Keratinocyte (primary cell): ENCODE results near the gene SSTR5. TPM values are rescaled to one million over a fixed set of nuclear protein-coding genes. Genes with fewer than 3 reads are reported as not detected.

Source experiments
- DNase-seq: peaks from one replicate; pipeline ENCODE4 v3.0.0-alpha.2; 2011; ENCODE audit warnings: low read depth, missing footprints, low spot score
- FAIRE-seq: peaks from 2 replicates; lab custom pipeline; 2011; peaks lifted over from hg19 to GRCh38; lab: Jason Lieb, UNC
- H2AFZ ChIP-seq: 2 replicates; pipeline ENCODE4 v1.6.0; 2012; ENCODE audit warnings: low read length, control low read depth, inconsistent platforms; ENCODE audit not compliant: control insufficient read depth
- H3K27ac ChIP-seq: 2 replicates; pipeline ENCODE4 v1.5.1; 2011; ENCODE audit warnings: low read length; ENCODE audit not compliant: control insufficient read depth, insufficient read depth
- H3K27me3 ChIP-seq: 3 replicates; pipeline ENCODE4 v1.6.0; 2011; ENCODE audit warnings: low read length; ENCODE audit not compliant: control insufficient read depth, insufficient read depth; ENCODE audit errors: extremely low read depth
- H3K36me3 ChIP-seq, 2 experiments: 2 replicates in 1 of 2; 3 replicates in 1 of 2; pipeline ENCODE4 v1.5.1; 2011; ENCODE audit warnings: low read length in 2 of 2, mild to moderate bottlenecking in 1 of 2; ENCODE audit not compliant: control insufficient read depth in 2 of 2, insufficient read depth in 2 of 2; ENCODE audit errors: extremely low read depth in 1 of 2
- H3K4me1 ChIP-seq: 3 replicates; pipeline ENCODE4 v1.5.1; 2011; ENCODE audit warnings: low read length; ENCODE audit not compliant: control insufficient read depth, insufficient read depth; ENCODE audit errors: extremely low read depth
- H3K4me2 ChIP-seq: 3 replicates; pipeline ENCODE4 v1.6.0; 2011; ENCODE audit warnings: low read depth, low read length; ENCODE audit not compliant: control insufficient read depth, insufficient read depth; ENCODE audit errors: extremely low read depth
- H3K4me3 ChIP-seq, 3 experiments: fragments of 200-600 bp in 1 of 3; sonication (generic) in 1 of 3; 2 replicates in 2 of 3; 3 replicates in 1 of 3; pipeline ENCODE4 v1.5.1; 2011 to 2016; ENCODE audit warnings: low read length in 3 of 3, mild to moderate bottlenecking in 3 of 3, control low read depth in 2 of 3, inconsistent platforms in 1 of 3, low read depth in 1 of 3, mixed read lengths in 1 of 3, mixed run types in 1 of 3, moderate library complexity in 1 of 3; ENCODE audit not compliant: control insufficient read depth in 2 of 3, insufficient read depth in 2 of 3; ENCODE audit errors: extremely low read depth in 1 of 3
- H3K79me2 ChIP-seq: 2 replicates; pipeline ENCODE4 v1.6.0; 2012; ENCODE audit warnings: low read length; ENCODE audit not compliant: control insufficient read depth, insufficient read depth
- H3K9ac ChIP-seq: 3 replicates; pipeline ENCODE4 v1.6.0; 2011; ENCODE audit warnings: low read length; ENCODE audit not compliant: control insufficient read depth, insufficient read depth; ENCODE audit errors: extremely low read depth
- H3K9me1 ChIP-seq: 3 replicates; pipeline ENCODE4 v1.6.0; 2011; ENCODE audit warnings: low read length; ENCODE audit not compliant: control insufficient read depth, insufficient read depth; ENCODE audit errors: extremely low read depth
- H3K9me3 ChIP-seq: 2 replicates; pipeline ENCODE4 v1.5.1; 2012; ENCODE audit warnings: low read depth, low read length; ENCODE audit not compliant: control insufficient read depth
- H4K20me1 ChIP-seq: 3 replicates; pipeline ENCODE4 v1.6.0; 2011; ENCODE audit warnings: low read length; ENCODE audit not compliant: control insufficient read depth, insufficient read depth; ENCODE audit errors: extremely low read depth
- CTCF ChIP-seq, 3 experiments: IDR thresholded peaks in 1 of 3; conservative IDR thresholded peaks in 1 of 3; optimal IDR thresholded peaks in 1 of 3; 2 replicates in 2 of 3; 3 replicates in 1 of 3; pipeline versions ENCODE3 to v1.5.1; 2011; ENCODE audit warnings: low read length in 3 of 3, mild to moderate bottlenecking in 3 of 3, moderate library complexity in 2 of 3, control low read depth in 1 of 3, inconsistent platforms in 1 of 3; ENCODE audit not compliant: insufficient read depth in 2 of 3; ENCODE audit errors: extremely low read depth in 1 of 3
- EZH2 ChIP-seq: IDR thresholded peaks from one replicate; pipeline ENCODE4 v1.6.1; 2012; ENCODE audit warnings: inconsistent platforms, mild to moderate bottlenecking, low read length, moderate library complexity
- dilution Hi-C: fragments of 300-500 bp; cut with MboI; formaldehyde crosslinking; loops from one replicate; pipeline ENCODE4 v1.7.0; 2020; ENCODE audit warnings: low sequenced_read_pairs; ENCODE audit not compliant: extremely low pct_ligation_motif_present
- polyA plus RNA-seq, 5 experiments: library from polyadenylated mRNA; depleted of rRNA in 3 of 5; stranded (reverse) in 3 of 5; stranded (forward) in 1 of 5; unstranded in 1 of 5; fragments of >200 nt; gene quantifications; 1 replicate in 1 of 5; 2 replicates in 3 of 5; 3 replicates in 1 of 5; pipeline versions ENCODE4 v1.2.1 to v1.2.3, GENCODE V29; 2011 to 2012; ENCODE audit warnings: missing spikeins in 2 of 5, low read depth in 1 of 5, low replicate concordance in 1 of 5

The SSTR5 gene
- polyA plus RNA-seq, 1 donor (not counting 4 experiments of a cell fraction or from before 2014, with no cell fraction given) = not detected

GRCh38 chr16:1119766-1120576 lies 47.4 kb downstream of the SSTR5 start:
- Histone ChIP-seq H3K4me1 (no peaks in the 10 kb centered on the region), H3K9me3 (no peaks in the 10 kb centered on the region), H3K4me2 (no peak overlapping the region), H3K79me2 (no peaks in the 10 kb centered on the region), H3K4me3 (no peak overlapping the region), H3K9ac (no peak overlapping the region), H4K20me1 (no peaks in the 10 kb centered on the region), H3K27ac (no peak overlapping the region), H3K9me1 (no peaks in the 10 kb centered on the region), H2AFZ (no peak overlapping the region), H3K27me3 (peaks cover 15% of the 10 kb centered on the region), H3K36me3 (no peaks in the 10 kb centered on the region)
- FAIRE-seq (no peak), DNase-seq (no peak)
- TF ChIP-seq CTCF (optimal IDR thresholded peaks at IDR 0.05 in 1 of 3, IDR thresholded peaks at IDR 0.05 in 1 of 3, conservative IDR thresholded peaks at IDR 0.05 in 1 of 3; ENCODE audit: extremely low read depth in 1 of 3, insufficient read depth in 2 of 3, low read length in 3 of 3) (no peak), EZH2 (no peak)
- dilution Hi-C loops = no loop called here

GRCh38 chr16:1120577-1120941 lies 48.0 kb downstream of the SSTR5 start:
- Histone ChIP-seq H3K9me3 (no peaks in the 10 kb centered on the region), H3K4me3 (no peak overlapping the region), H4K20me1 (no peaks in the 10 kb centered on the region), H2AFZ (no peak overlapping the region), H3K27ac (no peak overlapping the region), H3K4me2 (no peak overlapping the region), H3K36me3 (no peaks in the 10 kb centered on the region), H3K27me3 (peaks cover 14% of the 10 kb centered on the region), H3K9ac (no peak overlapping the region), H3K9me1 (no peaks in the 10 kb centered on the region), H3K4me1 (no peaks in the 10 kb centered on the region), H3K79me2 (no peaks in the 10 kb centered on the region)
- DNase-seq (no peak), FAIRE-seq (no peak)
- dilution Hi-C loops = no loop called here
- TF ChIP-seq CTCF (optimal IDR thresholded peaks at IDR 0.05 in 1 of 3, IDR thresholded peaks at IDR 0.05 in 1 of 3, conservative IDR thresholded peaks at IDR 0.05 in 1 of 3; ENCODE audit: extremely low read depth in 1 of 3, insufficient read depth in 2 of 3, low read length in 3 of 3) (no peak), EZH2 (no peak)
